Endothelial cell of umbilical vein (primary cell): ENCODE results near the gene MYLIP. TPM values are rescaled to one million over a fixed set of nuclear protein-coding genes. Genes with fewer than 3 reads are reported as not detected.

Source experiments
- BruUV-seq: library from RNA; stranded (reverse); fragments of 400-500 nt; replicated peaks from 2 replicates; lab custom pipeline; 2021; lab: Mats Ljungman, UMichigan
- CTCF ChIA-PET: fragments of 300-600, 350-600 bp; sonication (Branson Sonifier 250); formaldehyde crosslinking; loops from one replicate; lab custom pipeline; 2021; ENCODE audit warnings: antibody characterized with exemption, inconsistent platforms; lab: Charles Lee
- POLR2A ChIA-PET: fragments of 300-600, 350-600 bp; sonication (Branson Sonifier 250); formaldehyde crosslinking; loops from one replicate; lab custom pipeline; 2021; ENCODE audit warnings: antibody characterized with exemption, inconsistent platforms; lab: Charles Lee
- DNase-seq: peaks from one replicate; pipeline ENCODE4 v3.0.0-alpha.2; 2011; ENCODE audit warnings: low read depth, low spot score
- FAIRE-seq: peaks from 2 replicates; lab custom pipeline; 2011; peaks lifted over from hg19 to GRCh38; lab: Jason Lieb, UNC
- H2AFZ ChIP-seq: 2 replicates; pipeline ENCODE4 v1.6.0; 2012; ENCODE audit warnings: low read depth, low read length, control low read depth, inconsistent platforms
- H3K27ac ChIP-seq: 2 replicates; pipeline ENCODE4 v1.5.1; 2011; ENCODE audit warnings: low read depth, mild to moderate bottlenecking, control low read depth, low read length, moderate library complexity; ENCODE audit not compliant: insufficient read depth
- H3K27me3 ChIP-seq, 2 experiments: 2 replicates each; pipeline versions ENCODE4 v1.6.0 to v1.6.1; 2011; ENCODE audit warnings: low read length in 2 of 2, mixed read lengths in 1 of 2; ENCODE audit not compliant: control insufficient read depth in 2 of 2, insufficient read depth in 2 of 2
- H3K36me3 ChIP-seq, 2 experiments: 2 replicates in 1 of 2; 3 replicates in 1 of 2; pipeline ENCODE4 v1.5.1; 2011; ENCODE audit warnings: low read length in 2 of 2, mild to moderate bottlenecking in 1 of 2, moderate library complexity in 1 of 2; ENCODE audit not compliant: control insufficient read depth in 2 of 2, insufficient read depth in 2 of 2; ENCODE audit errors: extremely low read depth in 1 of 2
- H3K4me1 ChIP-seq: 3 replicates; pipeline ENCODE4 v1.5.1; 2011; ENCODE audit warnings: mild to moderate bottlenecking, low read length; ENCODE audit not compliant: control insufficient read depth, insufficient read depth; ENCODE audit errors: extremely low read depth
- H3K4me2 ChIP-seq: 2 replicates; pipeline ENCODE4 v1.6.1; 2011; ENCODE audit warnings: low read length, control low read depth, mixed read lengths; ENCODE audit not compliant: insufficient read depth
- H3K4me3 ChIP-seq, 3 experiments: fragments of 200-600 bp in 1 of 3; sonication (generic), shearing (Covaris generic) in 1 of 3; replicated peaks in 1 of 3; 2 replicates each; pipeline ENCODE4 v1.5.1; 2011 to 2016; ENCODE audit warnings: control low read depth in 3 of 3, low read length in 3 of 3, mild to moderate bottlenecking in 2 of 3, inconsistent platforms in 1 of 3, low read depth in 1 of 3, moderate library complexity in 1 of 3; ENCODE audit not compliant: insufficient read depth in 1 of 3
- H3K79me2 ChIP-seq: 2 replicates; pipeline ENCODE4 v1.6.0; 2012; ENCODE audit warnings: low read length, inconsistent platforms; ENCODE audit not compliant: control insufficient read depth, insufficient read depth
- H3K9ac ChIP-seq: replicated peaks from 2 replicates; pipeline ENCODE3; 2011; ENCODE audit warnings: low read length, control low read depth; ENCODE audit not compliant: insufficient read depth; ENCODE audit errors: extremely low read depth
- H3K9me1 ChIP-seq: replicated peaks from 3 replicates; pipeline ENCODE4 v1.6.0; 2011; ENCODE audit warnings: mild to moderate bottlenecking, low read length; ENCODE audit not compliant: control insufficient read depth, insufficient read depth; ENCODE audit errors: extremely low read depth
- H3K9me3 ChIP-seq: replicated peaks from 2 replicates; pipeline ENCODE4 v1.5.1; 2012; ENCODE audit warnings: low read length, inconsistent platforms; ENCODE audit not compliant: control insufficient read depth, insufficient read depth
- H4K20me1 ChIP-seq: replicated peaks from 2 replicates; pipeline ENCODE3; 2011; ENCODE audit warnings: mild to moderate bottlenecking, low read length; ENCODE audit not compliant: control insufficient read depth, insufficient read depth; ENCODE audit errors: extremely low read depth
- EZH2 ChIP-seq: IDR thresholded peaks from 2 replicates; pipeline ENCODE4 v1.6.1; 2012; ENCODE audit warnings: borderline replicate concordance, low read depth, mild to moderate bottlenecking, moderate library complexity, low read length, inconsistent platforms; ENCODE audit not compliant: severe bottlenecking
- FOS ChIP-seq: IDR thresholded peaks from 2 replicates; pipeline ENCODE4 v1.6.1; 2011; ENCODE audit warnings: mild to moderate bottlenecking, low read length, moderate library complexity, borderline replicate concordance; ENCODE audit not compliant: insufficient read depth
- GATA2 ChIP-seq: IDR thresholded peaks from 2 replicates; pipeline ENCODE4 v1.7.0; 2011; ENCODE audit warnings: low read depth, mild to moderate bottlenecking, moderate library complexity, mixed read lengths, low read length; ENCODE audit not compliant: insufficient read length, insufficient read depth
- JUN ChIP-seq: IDR thresholded peaks from 2 replicates; pipeline ENCODE4 v1.6.1; 2011; ENCODE audit warnings: borderline replicate concordance, low read depth; ENCODE audit not compliant: insufficient read length, insufficient read depth
- MYC ChIP-seq: IDR thresholded peaks from one replicate; pipeline ENCODE4 v1.6.1; 2011; ENCODE audit warnings: mild to moderate bottlenecking, low read depth, low read length
- POLR2A ChIP-seq: IDR thresholded peaks from 2 replicates; pipeline ENCODE4 v1.6.1; 2012; ENCODE audit warnings: low read depth, mild to moderate bottlenecking, control low read depth, low read length
- POLR2AphosphoS5 ChIP-seq: IDR thresholded peaks from 2 replicates; pipeline ENCODE4 v1.6.1; 2012; ENCODE audit warnings: low read depth, mild to moderate bottlenecking, control low read depth, low read length, moderate library complexity; ENCODE audit not compliant: insufficient read depth
- dilution Hi-C: fragments of 300-500 bp; cut with MboI; formaldehyde crosslinking; loops from one replicate; pipeline ENCODE4 v1.15.0; 2019; ENCODE audit warnings: low sequenced_read_pairs; ENCODE audit not compliant: extremely low pct_ligation_motif_present
- intact Hi-C: fragments of 100-400 bp; cut with micrococcal nuclease; formaldehyde crosslinking; loops from one replicate; pipeline ENCODE4 v1.10.0; 2022
- polyA plus RNA-seq, 4 experiments: library from polyadenylated mRNA; depleted of rRNA in 3 of 4; stranded (reverse) in 3 of 4; unstranded in 1 of 4; fragments of >200 nt; gene quantifications; 2 replicates each; pipeline versions ENCODE4 v1.2.1 to v1.2.3, GENCODE V29; 2011 to 2012; ENCODE audit warnings: missing spikeins in 1 of 4
- total RNA-seq: library from RNA; stranded (reverse); gene quantifications from 2 replicates; pipeline ENCODE4 v1.2.3, GENCODE V29; 2021
- TF ChIP-seq, protein P1 (sequence below): IDR thresholded peaks from 2 replicates; pipeline ENCODE4 v1.6.1; 2011; ENCODE audit not compliant: insufficient read depth, insufficient read length
- TF ChIP-seq, protein P2 (sequence below), 2 donors: IDR thresholded peaks; 1 replicate in 1 of 2; 2 replicates in 1 of 2; pipeline ENCODE4 v1.5.1; 2011; ENCODE audit warnings: low read length in 2 of 2, mild to moderate bottlenecking in 2 of 2, moderate library complexity in 2 of 2, control low read depth in 1 of 2, inconsistent platforms in 1 of 2, low read depth in 1 of 2; ENCODE audit not compliant: insufficient read depth in 1 of 2; ENCODE audit errors: extremely low read depth in 1 of 2

Gene MYLIP
- total and polyA plus RNA-seq, 2 donors (not counting 3 experiments of a cell fraction or from before 2014, with no cell fraction given), result 16.9 to 19.2 TPM

DNA sequence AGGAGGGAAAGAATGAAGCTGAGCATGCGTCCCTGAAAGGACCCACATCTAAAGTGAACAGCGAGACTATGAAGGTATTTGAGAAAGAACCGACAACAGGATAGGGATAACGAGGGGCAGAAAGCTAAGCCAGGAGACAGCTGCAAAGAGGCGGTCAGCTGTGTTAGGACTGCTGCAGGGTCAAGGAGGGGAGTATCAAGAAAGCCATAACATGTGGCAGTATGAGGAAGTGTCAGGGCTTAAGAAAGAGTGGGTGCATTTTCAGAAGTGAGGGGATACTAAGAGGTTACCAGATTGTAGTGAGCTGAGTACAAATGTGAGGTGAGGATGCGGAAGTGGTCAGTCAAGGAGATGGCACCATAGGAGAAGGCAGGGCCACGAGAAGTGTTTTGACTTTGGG is 21.2 kb downstream of the MYLIP start:
- Histone ChIP-seq H3K36me3 (peaks cover 4 to 10% of the 10 kb centered on the region in 2 experiments), H3K79me2 (no peaks in the 10 kb centered on the region), H3K9me1 (no peaks in the 10 kb centered on the region), H3K4me1 (peaks cover 11% of the 10 kb centered on the region), H3K9ac (no peak overlapping the region), H3K27ac (no peak overlapping the region), H4K20me1 (no peaks in the 10 kb centered on the region), H3K4me3 (no peak overlapping the region), H3K9me3 (no peaks in the 10 kb centered on the region), H3K27me3 (no peaks in the 10 kb centered on the region), H2AFZ (no peak overlapping the region), H3K4me2 (no peak overlapping the region)
- ChIA-PET POLR2A (no interaction called here), CTCF (interaction anchor here (0.9 to 1.3 kb wide), 4 partner anchors 19 to 459 kb away, joined by 3 to 4 read pairs (median 4); partner anchors contain the start of gene MYLIP)
- no TSS peak for BruUV-seq
- FAIRE-seq (no peak), DNase-seq (no peak)
- TF ChIP-seq FOS (no peak), GATA2 (no peak), POLR2A (no peak), JUN (no peak), POLR2AphosphoS5 (no peak), EZH2 (no peak)
- intact Hi-C loops (no loop called here), dilution Hi-C loops (no loop called here)

DNA sequence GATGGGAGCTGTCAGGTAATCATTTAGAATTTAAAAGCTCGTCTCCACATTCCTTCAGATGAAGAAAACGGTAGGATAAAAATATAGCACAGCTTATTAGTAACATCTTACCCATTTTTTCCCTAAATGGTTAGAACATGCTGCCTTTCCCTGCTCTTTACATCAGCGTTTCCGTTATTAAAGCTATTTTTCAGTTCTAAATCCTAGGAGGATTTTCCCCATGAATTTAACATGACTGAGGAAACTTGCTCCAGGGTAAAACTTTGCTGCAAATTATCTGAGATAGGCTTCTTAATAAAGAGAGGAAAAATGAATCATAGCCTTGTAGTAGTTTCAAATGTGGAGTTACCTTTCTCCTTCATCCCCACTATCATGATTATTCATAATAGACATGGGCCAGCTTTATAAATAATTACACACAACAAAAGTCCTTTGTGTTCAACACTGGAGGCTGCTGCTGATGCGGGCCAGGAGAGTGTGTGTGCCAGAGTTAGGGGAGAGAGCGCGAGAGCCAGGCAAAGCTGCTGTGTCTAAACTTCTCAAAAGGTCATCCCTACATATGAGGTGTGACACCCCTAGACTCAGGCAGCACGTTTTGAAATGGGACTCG is 24.4 kb downstream of the MYLIP start:
- TF ChIP-seq JUN, result no peak
- no peak for TF ChIP-seq GATA2
- no peak for TF ChIP-seq POLR2A
- TF ChIP-seq, protein P1, sequence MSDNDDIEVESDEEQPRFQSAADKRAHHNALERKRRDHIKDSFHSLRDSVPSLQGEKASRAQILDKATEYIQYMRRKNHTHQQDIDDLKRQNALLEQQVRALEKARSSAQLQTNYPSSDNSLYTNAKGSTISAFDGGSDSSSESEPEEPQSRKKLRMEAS, result no peak
- TF ChIP-seq MYC, result no peak
- TF ChIP-seq, protein P2, sequence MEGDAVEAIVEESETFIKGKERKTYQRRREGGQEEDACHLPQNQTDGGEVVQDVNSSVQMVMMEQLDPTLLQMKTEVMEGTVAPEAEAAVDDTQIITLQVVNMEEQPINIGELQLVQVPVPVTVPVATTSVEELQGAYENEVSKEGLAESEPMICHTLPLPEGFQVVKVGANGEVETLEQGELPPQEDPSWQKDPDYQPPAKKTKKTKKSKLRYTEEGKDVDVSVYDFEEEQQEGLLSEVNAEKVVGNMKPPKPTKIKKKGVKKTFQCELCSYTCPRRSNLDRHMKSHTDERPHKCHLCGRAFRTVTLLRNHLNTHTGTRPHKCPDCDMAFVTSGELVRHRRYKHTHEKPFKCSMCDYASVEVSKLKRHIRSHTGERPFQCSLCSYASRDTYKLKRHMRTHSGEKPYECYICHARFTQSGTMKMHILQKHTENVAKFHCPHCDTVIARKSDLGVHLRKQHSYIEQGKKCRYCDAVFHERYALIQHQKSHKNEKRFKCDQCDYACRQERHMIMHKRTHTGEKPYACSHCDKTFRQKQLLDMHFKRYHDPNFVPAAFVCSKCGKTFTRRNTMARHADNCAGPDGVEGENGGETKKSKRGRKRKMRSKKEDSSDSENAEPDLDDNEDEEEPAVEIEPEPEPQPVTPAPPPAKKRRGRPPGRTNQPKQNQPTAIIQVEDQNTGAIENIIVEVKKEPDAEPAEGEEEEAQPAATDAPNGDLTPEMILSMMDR (IDR thresholded peaks at IDR 0.05; ENCODE audit: extremely low read depth in 1 of 2, insufficient read depth in 1 of 2, low read depth in 1 of 2, low read length in 2 of 2), result no peak
- no peak for TF ChIP-seq EZH2
- TF ChIP-seq FOS, result no peak
- no peak for TF ChIP-seq POLR2AphosphoS5
- no peak overlapping the region for H2AFZ ChIP-seq
- H3K9me1 ChIP-seq, result no peaks in the 10 kb centered on the region
- no peaks in the 10 kb centered on the region for H3K79me2 ChIP-seq
- H4K20me1 ChIP-seq, result no peaks in the 10 kb centered on the region
- intact Hi-C loops, result no loop called here
- H3K9me3 ChIP-seq, result no peaks in the 10 kb centered on the region
- no peak overlapping the region for H3K4me2 ChIP-seq
- no peak overlapping the region for H3K9ac ChIP-seq
- no TSS peak for BruUV-seq
- peaks cover under 1% of the 10 kb centered on the region for H3K4me1 ChIP-seq
- dilution Hi-C loops, result no loop called here
- no peak overlapping the region for H3K27ac ChIP-seq
- CTCF ChIA-PET, result interaction anchor here (0.8 to 1.9 kb wide), 3 partner anchors 14 to 31 kb away, joined by 3 to 5 read pairs (median 4); no protein-coding TSS in a partner anchor
- no peaks in the 10 kb centered on the region for H3K27me3 ChIP-seq
- no peak overlapping the region for H3K4me3 ChIP-seq
- H3K36me3 ChIP-seq, result peaks cover 0 to 4% of the 10 kb centered on the region in 2 experiments
- DNase-seq (no peak), FAIRE-seq (no peak)
- POLR2A ChIA-PET, result no interaction called here
